Bronchial epithelial cell (primary cell): ENCODE data around the gene KIAA1671. TPM values are rescaled to one million over a fixed set of nuclear protein-coding genes. Genes with fewer than 3 reads are reported as not detected.

Experiments
- DNase-seq: peaks from one replicate; pipeline ENCODE4 v3.0.0-alpha.2; 2010; ENCODE audit warnings: low read depth
- FAIRE-seq: peaks from 2 replicates; lab custom pipeline; 2011; peaks lifted over from hg19 to GRCh38; lab: Jason Lieb, UNC
- H3K27me3 ChIP-seq: 2 replicates; pipeline ENCODE4 v1.5.1; 2011; ENCODE audit warnings: low read length; ENCODE audit not compliant: control insufficient read depth, insufficient read depth
- H3K36me3 ChIP-seq: 2 replicates; pipeline ENCODE4 v1.5.1; 2011; ENCODE audit warnings: low read length; ENCODE audit not compliant: control insufficient read depth, insufficient read depth
- H3K4me3 ChIP-seq: 2 replicates; pipeline ENCODE4 v1.5.1; 2011; ENCODE audit warnings: mild to moderate bottlenecking, low read depth, low read length, control low read depth
- total RNA-seq: library from RNA; depleted of rRNA; stranded (reverse); fragments of >200 nt; gene quantifications from 2 replicates; pipeline ENCODE4 v1.2.1, GENCODE V29; 2014
- TF ChIP-seq, protein P1 (sequence below): IDR thresholded peaks from 2 replicates; pipeline ENCODE4 v1.5.1; 2011; ENCODE audit warnings: mild to moderate bottlenecking, moderate library complexity, low read length, control low read depth, inconsistent platforms; ENCODE audit not compliant: insufficient read depth, severe bottlenecking

The KIAA1671 gene
- total RNA-seq, 1 donor from 2014 or later, result 14.7 TPM

DNA sequence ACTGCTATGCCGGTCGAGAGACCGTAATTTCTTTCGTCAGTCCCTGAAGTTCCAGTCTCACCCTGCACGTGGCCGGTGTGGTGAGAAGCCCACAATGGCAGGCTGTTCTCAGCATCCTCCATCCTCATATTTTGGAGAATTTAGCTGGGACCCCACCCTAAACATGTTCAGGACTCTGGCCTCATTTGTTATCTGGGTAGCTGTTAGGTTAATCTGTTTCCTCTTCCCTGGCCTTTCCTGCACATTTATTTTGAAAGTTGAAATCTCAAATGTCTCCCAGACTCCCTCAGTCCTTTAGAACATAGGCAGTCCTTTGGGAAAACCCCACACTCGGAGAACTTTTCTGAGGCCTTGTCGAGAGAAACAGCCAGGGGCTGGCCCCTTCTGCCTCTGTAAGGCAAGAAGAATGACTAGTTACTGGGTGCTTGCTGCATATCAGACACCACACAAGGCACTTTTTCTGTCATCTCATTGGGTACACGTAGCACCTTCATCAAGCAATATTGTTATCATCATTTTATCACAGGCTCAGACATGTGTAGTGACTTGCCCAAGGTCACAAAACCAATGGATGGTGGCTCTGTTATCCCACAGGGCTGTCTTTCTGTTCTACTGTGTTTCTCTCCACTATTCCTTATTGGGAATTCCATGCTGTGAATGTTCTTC, 137.8 kb downstream of the KIAA1671 start:
- TF ChIP-seq, protein P1, sequence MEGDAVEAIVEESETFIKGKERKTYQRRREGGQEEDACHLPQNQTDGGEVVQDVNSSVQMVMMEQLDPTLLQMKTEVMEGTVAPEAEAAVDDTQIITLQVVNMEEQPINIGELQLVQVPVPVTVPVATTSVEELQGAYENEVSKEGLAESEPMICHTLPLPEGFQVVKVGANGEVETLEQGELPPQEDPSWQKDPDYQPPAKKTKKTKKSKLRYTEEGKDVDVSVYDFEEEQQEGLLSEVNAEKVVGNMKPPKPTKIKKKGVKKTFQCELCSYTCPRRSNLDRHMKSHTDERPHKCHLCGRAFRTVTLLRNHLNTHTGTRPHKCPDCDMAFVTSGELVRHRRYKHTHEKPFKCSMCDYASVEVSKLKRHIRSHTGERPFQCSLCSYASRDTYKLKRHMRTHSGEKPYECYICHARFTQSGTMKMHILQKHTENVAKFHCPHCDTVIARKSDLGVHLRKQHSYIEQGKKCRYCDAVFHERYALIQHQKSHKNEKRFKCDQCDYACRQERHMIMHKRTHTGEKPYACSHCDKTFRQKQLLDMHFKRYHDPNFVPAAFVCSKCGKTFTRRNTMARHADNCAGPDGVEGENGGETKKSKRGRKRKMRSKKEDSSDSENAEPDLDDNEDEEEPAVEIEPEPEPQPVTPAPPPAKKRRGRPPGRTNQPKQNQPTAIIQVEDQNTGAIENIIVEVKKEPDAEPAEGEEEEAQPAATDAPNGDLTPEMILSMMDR, result no peak
- no peaks in the 10 kb centered on the region for H3K27me3 ChIP-seq
- peaks cover 2% of the 10 kb centered on the region for H3K36me3 ChIP-seq
- no peak overlapping the region for H3K4me3 ChIP-seq
- FAIRE-seq, result no peak
- no peak for DNase-seq

DNA sequence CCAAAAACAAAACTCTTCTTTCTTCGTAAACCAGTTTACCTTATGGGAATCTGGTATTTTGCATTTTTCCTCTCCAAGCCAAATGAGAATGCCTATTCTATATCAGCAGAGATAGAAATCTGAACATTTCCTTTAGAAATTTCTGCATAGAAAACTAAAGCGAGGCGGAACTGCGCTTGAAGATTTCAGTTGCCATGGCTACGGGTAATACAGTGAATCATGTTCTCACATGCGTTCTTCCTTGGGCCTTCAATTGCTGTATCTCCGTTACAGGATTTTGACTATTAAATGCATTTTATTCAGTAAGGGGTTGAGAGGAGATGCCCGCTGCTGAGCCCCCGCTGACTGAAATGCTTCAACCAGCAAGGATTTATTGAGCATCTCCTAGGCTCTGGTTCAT, 138.9 kb downstream of the KIAA1671 start:
- TF ChIP-seq, protein P1, result no peak
- DNase-seq, result peak; percentile 28
- H3K36me3 ChIP-seq, result peaks cover 5% of the 10 kb centered on the region
- no peak overlapping the region for H3K4me3 ChIP-seq
- no peaks in the 10 kb centered on the region for H3K27me3 ChIP-seq
- no peak for FAIRE-seq

DNA sequence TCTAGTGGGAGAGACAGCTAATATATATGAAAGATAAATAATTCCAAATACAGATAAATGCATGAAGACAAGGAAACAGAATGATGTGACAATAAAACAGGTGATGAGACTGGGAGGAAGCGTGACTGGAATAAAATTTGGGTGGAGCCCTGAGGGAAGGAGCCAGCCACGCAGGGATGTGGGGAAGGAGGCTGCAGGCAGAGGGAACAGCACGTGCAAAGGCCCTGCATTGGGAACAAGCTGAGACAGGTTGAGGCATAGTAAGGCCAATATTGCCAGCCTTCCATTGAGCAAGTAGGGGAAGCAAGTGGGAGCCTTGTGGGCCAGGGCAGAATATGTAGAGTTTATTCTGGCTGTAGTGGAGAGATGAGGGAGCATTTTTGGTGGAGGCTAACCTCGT, 139.6 kb downstream of the KIAA1671 start:
- DNase-seq (no peak), FAIRE-seq (no peak)
- Histone ChIP-seq H3K27me3 (no peaks in the 10 kb centered on the region), H3K4me3 (no peak overlapping the region), H3K36me3 (peaks cover 6% of the 10 kb centered on the region)
- TF ChIP-seq, protein P1, result no peak

GRCh38 chr22:25094579-25094978, 142.1 kb downstream of the KIAA1671 start:
- H3K36me3 ChIP-seq, result peaks cover 6% of the 10 kb centered on the region
- TF ChIP-seq, protein P1, result no peak
- DNase-seq (no peak), FAIRE-seq (no peak)
- no peaks in the 10 kb centered on the region for H3K27me3 ChIP-seq
- no peak overlapping the region for H3K4me3 ChIP-seq

GRCh38 chr22:25095869-25096268, 143.4 kb downstream of the KIAA1671 start:
- no peak for DNase-seq
- no peak for FAIRE-seq
- no peak overlapping the region for H3K4me3 ChIP-seq
- H3K27me3 ChIP-seq, result no peaks in the 10 kb centered on the region
- TF ChIP-seq, protein P1, result no peak
- peaks cover 6% of the 10 kb centered on the region for H3K36me3 ChIP-seq
